Liver (tissue), 9 donors: ENCODE data around the gene OSCP1. TPM values are rescaled to one million over a fixed set of nuclear protein-coding genes. Genes with fewer than 3 reads are reported as not detected.
A peak's percentile ranks its signal among the peaks of the same experiment; 100 is the strongest.

Experiments used
- DNase-seq: peaks from one replicate; pipeline ENCODE4 v3.0.0-alpha.2; 2017; ENCODE audit warnings: low spot score
- H3K27ac ChIP-seq, 2 donors: one replicate each; pipeline ENCODE4 v1.7.0; 2013; ENCODE audit warnings: inconsistent platforms in 2 of 2, low read length in 2 of 2, control low read depth in 1 of 2, low read depth in 1 of 2, mild to moderate bottlenecking in 1 of 2
- H3K27me3 ChIP-seq, 4 donors: one replicate each; pipeline versions ENCODE4 v1.6.1 to v1.7.0; 2013; ENCODE audit warnings: low read length in 3 of 4, inconsistent platforms in 1 of 4, mild to moderate bottlenecking in 1 of 4, moderate library complexity in 1 of 4; ENCODE audit not compliant: control insufficient read depth in 4 of 4, insufficient read depth in 4 of 4
- H3K36me3 ChIP-seq, 4 donors: one replicate each; pipeline versions ENCODE4 v1.6.1 to v1.7.0; 2013; ENCODE audit warnings: low read length in 3 of 4, mild to moderate bottlenecking in 3 of 4, low read depth in 1 of 4, moderate library complexity in 1 of 4; ENCODE audit not compliant: control insufficient read depth in 4 of 4, insufficient read depth in 3 of 4
- H3K4me1 ChIP-seq, 4 donors: one replicate each; pipeline versions ENCODE4 v1.6.1 to v1.7.0; 2013; ENCODE audit warnings: low read length in 3 of 4, mild to moderate bottlenecking in 3 of 4, moderate library complexity in 1 of 4; ENCODE audit not compliant: control insufficient read depth in 4 of 4, insufficient read depth in 4 of 4
- H3K4me3 ChIP-seq, 3 donors: one replicate each; pipeline versions ENCODE4 v1.6.1 to v1.7.0; 2013; ENCODE audit warnings: low read length in 3 of 3, control low read depth in 1 of 3, low read depth in 1 of 3, mild to moderate bottlenecking in 1 of 3
- H3K9ac ChIP-seq, 2 donors: one replicate each; pipeline ENCODE4 v1.7.0; 2013; ENCODE audit warnings: low read length in 2 of 2, mild to moderate bottlenecking in 2 of 2, moderate library complexity in 2 of 2, control low read depth in 1 of 2, low read depth in 1 of 2
- H3K9me3 ChIP-seq, 4 donors: one replicate each; pipeline versions ENCODE4 v1.6.1 to v1.7.0; 2013; ENCODE audit warnings: low read length in 3 of 4; ENCODE audit not compliant: control insufficient read depth in 4 of 4
- EGR1 ChIP-seq, 2 donors: IDR thresholded peaks; 2 replicates each; pipeline ENCODE4 v1.6.1; 2016 to 2018; ENCODE audit warnings: antibody characterized with exemption in 2 of 2, low read depth in 2 of 2
- FOXA1 ChIP-seq: IDR thresholded peaks from 2 replicates; pipeline ENCODE4 v1.6.1; 2016; ENCODE audit warnings: antibody characterized with exemption
- GABPA ChIP-seq, 2 donors: IDR thresholded peaks in 1 of 2; conservative IDR thresholded peaks in 1 of 2; 2 replicates each; pipeline ENCODE4 v1.6.1; 2016; ENCODE audit warnings: antibody characterized with exemption in 2 of 2, mild to moderate bottlenecking in 1 of 2, moderate library complexity in 1 of 2
- HNF4A ChIP-seq, 2 donors: conservative IDR thresholded peaks; 2 replicates each; pipeline ENCODE4 v1.6.1; 2016; ENCODE audit warnings: antibody characterized with exemption in 2 of 2, mild to moderate bottlenecking in 2 of 2
- HNF4G ChIP-seq: IDR thresholded peaks from 2 replicates; pipeline ENCODE4 v1.6.1; 2016; ENCODE audit warnings: antibody characterized with exemption
- JUND ChIP-seq, 2 donors: IDR thresholded peaks; 2 replicates each; pipeline ENCODE4 v1.6.1; 2016; ENCODE audit warnings: antibody characterized with exemption in 2 of 2
- NR2F2 ChIP-seq: IDR thresholded peaks from 2 replicates; pipeline ENCODE4 v1.6.1; 2016; ENCODE audit warnings: antibody characterized with exemption
- RAD21 ChIP-seq, 2 donors: IDR thresholded peaks; 2 replicates each; pipeline ENCODE4 v1.6.1; 2016; ENCODE audit warnings: antibody characterized with exemption in 2 of 2, mild to moderate bottlenecking in 2 of 2
- RXRA ChIP-seq, 2 donors: IDR thresholded peaks; 2 replicates each; pipeline ENCODE4 v1.6.1; 2017 to 2018; ENCODE audit warnings: antibody characterized with exemption in 2 of 2, mild to moderate bottlenecking in 1 of 2
- SP1 ChIP-seq: IDR thresholded peaks from 2 replicates; pipeline ENCODE4 v1.6.1; 2018; ENCODE audit warnings: antibody characterized with exemption, mild to moderate bottlenecking
- TAF1 ChIP-seq: conservative IDR thresholded peaks from 2 replicates; pipeline ENCODE4 v1.6.1; 2016; ENCODE audit warnings: antibody characterized with exemption, mild to moderate bottlenecking
- YY1 ChIP-seq: IDR thresholded peaks from 2 replicates; pipeline ENCODE4 v1.6.1; 2016; ENCODE audit warnings: antibody characterized with exemption, mild to moderate bottlenecking
- WGBS: extraction: QIAGEN DNeasy Blood & Tissue Kit; methylation state at CpG from one replicate; pipeline ENCODE4 v1.1.7; 2013; 5-methylcytosine and 5-hydroxymethylcytosine counted together
- polyA plus RNA-seq, 2 donors: library from polyadenylated mRNA; stranded (reverse) in 1 of 2; unstranded in 1 of 2; fragments of 200-250 nt in 1 of 2; fragments of >200 nt in 1 of 2; fragmentation: Nextera tagmentation in 1 of 2; extraction: Ambion mirVana in 1 of 2; gene quantifications; one replicate each; pipeline versions ENCODE4 v1.2.1 to v1.2.3, GENCODE V29; 2013 to 2015
- total RNA-seq, 2 donors: library from RNA; depleted of rRNA; stranded (reverse); fragments of >200 nt; gene quantifications; one replicate each; pipeline ENCODE4 v1.2.3, GENCODE V29; 2014
- TF ChIP-seq, protein P1 (sequence below): IDR thresholded peaks from 2 replicates; pipeline ENCODE4 v1.6.1; 2016; ENCODE audit warnings: antibody characterized with exemption
- TF ChIP-seq, protein P2 (sequence below): fragments of 150-350 bp; IDR thresholded peaks from 2 replicates; pipeline ENCODE4 v1.5.1; 2017; ENCODE audit warnings: improper control_type of control experiment, low read depth, low read length; ENCODE audit not compliant: missing input control
- TF ChIP-seq, protein P3 (sequence below): IDR thresholded peaks from 2 replicates; pipeline ENCODE4 v1.6.1; 2016; ENCODE audit warnings: antibody characterized with exemption
- TF ChIP-seq, protein P4 (sequence below): IDR thresholded peaks from 2 replicates; pipeline ENCODE4 v1.6.1; 2016; ENCODE audit warnings: antibody characterized with exemption
- TF ChIP-seq, protein P5 (sequence below): IDR thresholded peaks from 2 replicates; pipeline ENCODE4 v1.6.1; 2016; ENCODE audit warnings: antibody characterized with exemption, mild to moderate bottlenecking
- donor health status: healthy.
- donor health status: healthy.
- donor health status: healthy.
- donor health status: healthy.
- donor health status: healthy.

The OSCP1 gene
- total and polyA plus RNA-seq, 4 donors = 1.1 to 1.7 (median 1.5) TPM

DNA sequence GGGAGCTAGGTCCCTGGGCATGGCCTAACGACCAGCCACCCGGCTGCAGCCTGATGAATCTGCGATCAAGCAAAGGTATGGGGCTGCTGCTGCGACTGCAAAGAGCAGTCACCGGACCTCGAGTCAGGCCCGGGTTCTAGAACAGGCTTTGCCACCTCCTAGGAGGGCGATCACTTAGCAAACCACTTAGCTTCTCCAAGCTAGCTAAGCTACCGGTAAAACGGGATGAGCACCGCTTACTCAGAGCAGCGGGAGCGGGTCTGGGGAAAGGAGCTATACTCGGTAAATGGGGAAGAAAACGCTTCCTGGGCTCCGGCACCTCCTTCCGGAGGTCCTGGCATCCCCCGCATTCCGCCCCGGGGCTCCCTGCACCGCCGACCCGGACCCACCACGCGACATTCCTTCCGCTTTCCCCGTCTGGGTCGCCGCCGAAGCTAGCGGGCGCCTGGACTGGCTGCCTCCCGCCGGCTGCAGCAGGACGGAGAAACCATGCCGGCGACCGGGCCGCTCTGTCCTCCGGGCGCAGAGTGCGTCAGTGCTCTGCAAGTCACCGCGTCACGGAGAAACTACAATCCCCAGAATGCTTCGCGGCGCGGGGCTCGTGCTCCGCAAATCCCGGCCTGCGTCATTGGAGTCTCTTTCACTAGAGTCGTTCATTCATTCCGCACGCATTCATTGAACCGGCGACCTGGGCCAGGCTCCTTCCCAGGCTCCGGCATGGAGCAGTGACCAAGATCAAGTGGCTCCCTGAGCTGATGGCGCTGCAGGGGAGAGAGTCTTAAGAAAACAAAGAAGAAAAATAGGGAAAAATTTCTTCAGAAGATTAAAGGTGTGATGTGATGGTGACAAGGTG, 52.6 kb downstream of the OSCP1 start, which contains the start of gene LSM10 (continued):
- peak in 1 of 2 donors; percentile 8 for TF ChIP-seq EGR1 (IDR thresholded peaks at IDR 0.05; ENCODE audit: low read depth in 2 of 2)
- TF ChIP-seq GABPA (IDR thresholded peaks at IDR 0.05 in 1 of 2, conservative IDR thresholded peaks at IDR 0.05 in 1 of 2) = peak in 1 of 2 donors; percentile 74
- TF ChIP-seq, protein P1, sequence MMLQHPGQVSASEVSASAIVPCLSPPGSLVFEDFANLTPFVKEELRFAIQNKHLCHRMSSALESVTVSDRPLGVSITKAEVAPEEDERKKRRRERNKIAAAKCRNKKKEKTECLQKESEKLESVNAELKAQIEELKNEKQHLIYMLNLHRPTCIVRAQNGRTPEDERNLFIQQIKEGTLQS = no peak
- TF ChIP-seq SP1 = no peak
- no peak for TF ChIP-seq HNF4A (conservative IDR thresholded peaks at IDR 0.05)
- TF ChIP-seq NR2F2 = no peak
- TF ChIP-seq FOXA1 = no peak
- TF ChIP-seq JUND (IDR thresholded peaks at IDR 0.05) = peak in 1 of 2 donors; percentile 34
- TF ChIP-seq RAD21 (IDR thresholded peaks at IDR 0.05) = peak; percentile 11 to 33
- peak in 1 of 2 donors; percentile 25 for TF ChIP-seq RXRA (IDR thresholded peaks at IDR 0.05)

DNA sequence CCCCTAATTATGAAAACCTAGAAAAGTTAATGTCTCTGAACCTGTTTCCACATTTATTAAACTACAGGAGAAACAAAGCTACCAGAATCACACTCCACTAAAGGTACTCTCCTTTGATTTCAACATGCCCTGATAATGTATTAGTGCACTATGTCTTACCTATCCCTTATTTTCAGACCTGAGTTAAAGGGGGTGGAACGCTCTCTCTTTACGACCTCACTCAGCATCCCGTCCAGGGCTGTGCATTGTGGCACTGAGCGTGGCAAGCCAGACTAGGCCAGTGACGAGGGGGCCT, 53.2 kb downstream of the OSCP1 start:
- WGBS = 6% methylated on average over 5 of the region's 5 CpGs
- DNase-seq = no peak
- peaks cover 0 to 11% (median 10%) of the 10 kb centered on the region in 4 donors for H3K36me3 ChIP-seq
- no peaks in the 10 kb centered on the region for H3K9me3 ChIP-seq
- H3K4me1 ChIP-seq = peaks cover 0 to 14% (median 8%) of the 10 kb centered on the region in 4 donors
- peak overlapping the region; percentile 87 to 91 for H3K27ac ChIP-seq
- no peaks in the 10 kb centered on the region for H3K27me3 ChIP-seq
- peak overlapping the region; percentile 79 to 90 (median 89) for H3K4me3 ChIP-seq
- TF ChIP-seq FOXA1 = no peak
- no peak for TF ChIP-seq NR2F2
- no peak for TF ChIP-seq EGR1 (IDR thresholded peaks at IDR 0.05; ENCODE audit: low read depth in 2 of 2)
- no peak for TF ChIP-seq HNF4G
- no peak for TF ChIP-seq YY1
- TF ChIP-seq HNF4A (conservative IDR thresholded peaks at IDR 0.05) = no peak
- no peak for TF ChIP-seq JUND (IDR thresholded peaks at IDR 0.05)
- no peak for TF ChIP-seq TAF1
- no peak for TF ChIP-seq RXRA (IDR thresholded peaks at IDR 0.05)
- TF ChIP-seq, protein P2, sequence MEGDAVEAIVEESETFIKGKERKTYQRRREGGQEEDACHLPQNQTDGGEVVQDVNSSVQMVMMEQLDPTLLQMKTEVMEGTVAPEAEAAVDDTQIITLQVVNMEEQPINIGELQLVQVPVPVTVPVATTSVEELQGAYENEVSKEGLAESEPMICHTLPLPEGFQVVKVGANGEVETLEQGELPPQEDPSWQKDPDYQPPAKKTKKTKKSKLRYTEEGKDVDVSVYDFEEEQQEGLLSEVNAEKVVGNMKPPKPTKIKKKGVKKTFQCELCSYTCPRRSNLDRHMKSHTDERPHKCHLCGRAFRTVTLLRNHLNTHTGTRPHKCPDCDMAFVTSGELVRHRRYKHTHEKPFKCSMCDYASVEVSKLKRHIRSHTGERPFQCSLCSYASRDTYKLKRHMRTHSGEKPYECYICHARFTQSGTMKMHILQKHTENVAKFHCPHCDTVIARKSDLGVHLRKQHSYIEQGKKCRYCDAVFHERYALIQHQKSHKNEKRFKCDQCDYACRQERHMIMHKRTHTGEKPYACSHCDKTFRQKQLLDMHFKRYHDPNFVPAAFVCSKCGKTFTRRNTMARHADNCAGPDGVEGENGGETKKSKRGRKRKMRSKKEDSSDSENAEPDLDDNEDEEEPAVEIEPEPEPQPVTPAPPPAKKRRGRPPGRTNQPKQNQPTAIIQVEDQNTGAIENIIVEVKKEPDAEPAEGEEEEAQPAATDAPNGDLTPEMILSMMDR = no peak
- TF ChIP-seq, protein P1 = no peak
- TF ChIP-seq, protein P3, sequence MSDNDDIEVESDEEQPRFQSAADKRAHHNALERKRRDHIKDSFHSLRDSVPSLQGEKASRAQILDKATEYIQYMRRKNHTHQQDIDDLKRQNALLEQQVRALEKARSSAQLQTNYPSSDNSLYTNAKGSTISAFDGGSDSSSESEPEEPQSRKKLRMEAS = no peak
- TF ChIP-seq, protein P4, sequence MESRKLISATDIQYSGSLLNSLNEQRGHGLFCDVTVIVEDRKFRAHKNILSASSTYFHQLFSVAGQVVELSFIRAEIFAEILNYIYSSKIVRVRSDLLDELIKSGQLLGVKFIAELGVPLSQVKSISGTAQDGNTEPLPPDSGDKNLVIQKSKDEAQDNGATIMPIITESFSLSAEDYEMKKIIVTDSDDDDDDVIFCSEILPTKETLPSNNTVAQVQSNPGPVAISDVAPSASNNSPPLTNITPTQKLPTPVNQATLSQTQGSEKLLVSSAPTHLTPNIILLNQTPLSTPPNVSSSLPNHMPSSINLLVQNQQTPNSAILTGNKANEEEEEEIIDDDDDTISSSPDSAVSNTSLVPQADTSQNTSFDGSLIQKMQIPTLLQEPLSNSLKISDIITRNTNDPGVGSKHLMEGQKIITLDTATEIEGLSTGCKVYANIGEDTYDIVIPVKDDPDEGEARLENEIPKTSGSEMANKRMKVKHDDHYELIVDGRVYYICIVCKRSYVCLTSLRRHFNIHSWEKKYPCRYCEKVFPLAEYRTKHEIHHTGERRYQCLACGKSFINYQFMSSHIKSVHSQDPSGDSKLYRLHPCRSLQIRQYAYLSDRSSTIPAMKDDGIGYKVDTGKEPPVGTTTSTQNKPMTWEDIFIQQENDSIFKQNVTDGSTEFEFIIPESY = no peak
- TF ChIP-seq RAD21 (IDR thresholded peaks at IDR 0.05) = no peak
- TF ChIP-seq, protein P5, sequence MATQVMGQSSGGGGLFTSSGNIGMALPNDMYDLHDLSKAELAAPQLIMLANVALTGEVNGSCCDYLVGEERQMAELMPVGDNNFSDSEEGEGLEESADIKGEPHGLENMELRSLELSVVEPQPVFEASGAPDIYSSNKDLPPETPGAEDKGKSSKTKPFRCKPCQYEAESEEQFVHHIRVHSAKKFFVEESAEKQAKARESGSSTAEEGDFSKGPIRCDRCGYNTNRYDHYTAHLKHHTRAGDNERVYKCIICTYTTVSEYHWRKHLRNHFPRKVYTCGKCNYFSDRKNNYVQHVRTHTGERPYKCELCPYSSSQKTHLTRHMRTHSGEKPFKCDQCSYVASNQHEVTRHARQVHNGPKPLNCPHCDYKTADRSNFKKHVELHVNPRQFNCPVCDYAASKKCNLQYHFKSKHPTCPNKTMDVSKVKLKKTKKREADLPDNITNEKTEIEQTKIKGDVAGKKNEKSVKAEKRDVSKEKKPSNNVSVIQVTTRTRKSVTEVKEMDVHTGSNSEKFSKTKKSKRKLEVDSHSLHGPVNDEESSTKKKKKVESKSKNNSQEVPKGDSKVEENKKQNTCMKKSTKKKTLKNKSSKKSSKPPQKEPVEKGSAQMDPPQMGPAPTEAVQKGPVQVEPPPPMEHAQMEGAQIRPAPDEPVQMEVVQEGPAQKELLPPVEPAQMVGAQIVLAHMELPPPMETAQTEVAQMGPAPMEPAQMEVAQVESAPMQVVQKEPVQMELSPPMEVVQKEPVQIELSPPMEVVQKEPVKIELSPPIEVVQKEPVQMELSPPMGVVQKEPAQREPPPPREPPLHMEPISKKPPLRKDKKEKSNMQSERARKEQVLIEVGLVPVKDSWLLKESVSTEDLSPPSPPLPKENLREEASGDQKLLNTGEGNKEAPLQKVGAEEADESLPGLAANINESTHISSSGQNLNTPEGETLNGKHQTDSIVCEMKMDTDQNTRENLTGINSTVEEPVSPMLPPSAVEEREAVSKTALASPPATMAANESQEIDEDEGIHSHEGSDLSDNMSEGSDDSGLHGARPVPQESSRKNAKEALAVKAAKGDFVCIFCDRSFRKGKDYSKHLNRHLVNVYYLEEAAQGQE = no peak
- TF ChIP-seq SP1 = no peak
- H3K9ac ChIP-seq = peak overlapping the region; percentile 92 to 93
